NT2/D1 (cell line): ENCODE measurements around the gene HCN4.
A peak's percentile ranks its signal among the peaks of the same experiment; 100 is the strongest.

Experiments
- DNase-seq: peaks from one replicate; pipeline ENCODE4 v3.0.0-alpha.2; 2011; ENCODE audit warnings: low read depth, low spot score
- H3K27me3 ChIP-seq: 2 replicates; pipeline ENCODE4 v1.6.0; 2011; ENCODE audit warnings: mild to moderate bottlenecking; ENCODE audit not compliant: insufficient read length, insufficient read depth
- H3K36me3 ChIP-seq: 2 replicates; pipeline ENCODE4 v1.6.1; 2011; ENCODE audit warnings: mild to moderate bottlenecking, low read length, mixed read lengths; ENCODE audit not compliant: insufficient read depth, insufficient read length
- H3K4me1 ChIP-seq: 2 replicates; pipeline ENCODE4 v1.5.1; 2011; ENCODE audit not compliant: insufficient read depth, insufficient read length
- H3K4me3 ChIP-seq: 2 replicates; pipeline ENCODE4 v1.5.1; 2011; ENCODE audit warnings: low read depth; ENCODE audit not compliant: insufficient read length
- H3K9ac ChIP-seq: 2 replicates; pipeline ENCODE4 v1.6.0; 2011; ENCODE audit warnings: low read depth; ENCODE audit not compliant: insufficient read length
- H3K9me3 ChIP-seq: 2 replicates; pipeline ENCODE4 v1.5.1; 2011; ENCODE audit warnings: mild to moderate bottlenecking, low read length; ENCODE audit not compliant: insufficient read depth
- SUZ12 ChIP-seq: IDR thresholded peaks from 2 replicates; pipeline ENCODE4 v1.6.1; 2011; ENCODE audit not compliant: insufficient read length, insufficient read depth; ENCODE audit errors: extremely low read depth
- YY1 ChIP-seq: IDR thresholded peaks from 2 replicates; pipeline ENCODE4 v1.6.1; 2011; ENCODE audit not compliant: insufficient read length, insufficient read depth
- ZNF274 ChIP-seq: IDR thresholded peaks from 2 replicates; pipeline ENCODE4 v1.6.1; 2011; ENCODE audit warnings: mild to moderate bottlenecking, low read depth, low read length

The HCN4 gene

DNA sequence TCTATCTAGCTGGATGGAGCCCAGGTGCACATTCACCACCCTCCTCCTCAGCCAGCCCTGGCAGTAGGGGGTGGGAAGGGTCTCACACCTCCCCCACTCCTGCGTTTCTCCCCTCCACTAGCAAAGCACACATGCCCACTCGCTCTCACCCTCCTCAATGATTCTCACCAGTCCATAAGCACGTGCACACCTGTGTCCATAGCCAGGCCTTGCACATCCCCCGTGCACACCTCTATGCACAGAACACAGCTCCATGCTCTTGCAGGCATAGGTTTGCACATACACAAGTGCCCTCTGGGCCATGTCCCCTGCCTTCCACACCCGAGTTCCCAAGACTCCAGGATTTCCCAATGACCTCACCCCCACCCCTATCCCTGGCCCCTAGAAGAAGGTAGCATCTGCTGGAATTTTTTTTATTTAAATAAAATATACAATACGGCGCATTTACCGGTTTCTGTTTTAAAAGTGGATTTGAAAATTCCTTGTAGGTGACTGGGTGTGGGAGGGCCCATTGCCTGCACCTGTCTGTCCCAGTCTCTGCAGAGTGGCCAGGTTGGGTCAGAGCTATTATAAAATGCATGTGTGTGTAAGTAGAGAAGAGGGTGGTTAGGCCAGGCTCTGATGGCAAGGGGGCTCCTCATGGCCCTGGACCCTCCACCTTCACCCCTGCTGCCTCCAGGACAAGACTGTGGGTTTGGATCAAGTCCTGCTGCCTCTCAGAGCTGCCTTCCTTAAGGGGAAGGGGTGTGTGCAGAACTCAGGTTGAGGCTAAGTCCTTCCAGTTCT is 49.1 kb downstream of the HCN4 start:
- Histone ChIP-seq H3K4me3 (no peak overlapping the region), H3K27me3 (peaks cover 16% of the 10 kb centered on the region), H3K36me3 (peaks cover 25% of the 10 kb centered on the region), H3K4me1 (peaks cover 7% of the 10 kb centered on the region), H3K9me3 (no peaks in the 10 kb centered on the region), H3K9ac (no peak overlapping the region)
- no peak for DNase-seq
- TF ChIP-seq YY1, result no peak
- no peak for TF ChIP-seq SUZ12
- TF ChIP-seq ZNF274, result no peak

DNA sequence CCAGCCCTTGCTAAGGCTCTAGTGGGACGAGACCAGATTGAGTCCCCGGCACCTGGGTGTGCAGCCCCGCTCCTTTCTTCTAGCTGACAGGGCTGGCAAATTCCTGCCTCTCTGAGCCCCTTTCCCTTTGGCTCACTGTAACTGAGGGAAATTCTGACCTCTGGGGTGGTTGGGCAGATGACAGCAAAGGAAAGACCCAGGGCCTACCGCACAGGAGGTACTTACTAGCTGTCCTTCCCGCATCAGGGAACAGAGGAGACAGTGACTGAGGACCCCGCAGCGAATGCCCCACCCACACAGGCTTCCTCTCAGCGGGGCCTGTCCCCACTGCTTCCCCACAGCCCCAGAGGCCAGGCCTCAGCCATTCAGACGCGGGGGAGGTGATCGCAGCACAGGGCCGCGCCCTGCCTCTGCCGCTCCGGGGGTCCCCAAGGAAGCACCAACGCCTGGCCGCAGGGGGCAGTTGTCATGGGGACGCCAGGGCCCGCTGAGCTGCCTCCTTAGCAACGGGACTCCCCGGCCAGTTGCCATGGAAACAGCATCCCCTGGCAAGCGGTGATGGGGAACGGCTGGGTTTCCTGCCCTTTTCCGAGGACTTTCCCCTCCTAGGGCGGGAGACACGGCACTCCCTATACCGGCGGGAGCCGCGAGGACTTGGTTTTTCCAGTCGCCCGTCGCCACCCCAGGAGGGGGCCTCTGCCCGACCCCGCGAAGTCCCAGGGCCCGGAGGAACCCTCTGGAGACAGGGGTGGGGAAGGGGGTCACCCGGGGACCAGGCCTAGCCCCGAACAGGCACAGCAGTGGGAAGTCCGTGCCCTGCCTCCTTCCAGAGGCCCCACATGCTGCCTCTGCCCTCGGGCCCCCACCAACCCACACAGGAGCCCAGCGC is 50.1 kb downstream of the HCN4 start:
- TF ChIP-seq ZNF274 (no peak), SUZ12 (no peak), YY1 (no peak)
- Histone ChIP-seq H3K9me3 (no peaks in the 10 kb centered on the region), H3K4me3 (no peak overlapping the region), H3K9ac (no peak overlapping the region), H3K36me3 (peaks cover 17% of the 10 kb centered on the region), H3K4me1 (peaks cover 7% of the 10 kb centered on the region), H3K27me3 (peaks cover 16% of the 10 kb centered on the region)
- no peak for DNase-seq

DNA sequence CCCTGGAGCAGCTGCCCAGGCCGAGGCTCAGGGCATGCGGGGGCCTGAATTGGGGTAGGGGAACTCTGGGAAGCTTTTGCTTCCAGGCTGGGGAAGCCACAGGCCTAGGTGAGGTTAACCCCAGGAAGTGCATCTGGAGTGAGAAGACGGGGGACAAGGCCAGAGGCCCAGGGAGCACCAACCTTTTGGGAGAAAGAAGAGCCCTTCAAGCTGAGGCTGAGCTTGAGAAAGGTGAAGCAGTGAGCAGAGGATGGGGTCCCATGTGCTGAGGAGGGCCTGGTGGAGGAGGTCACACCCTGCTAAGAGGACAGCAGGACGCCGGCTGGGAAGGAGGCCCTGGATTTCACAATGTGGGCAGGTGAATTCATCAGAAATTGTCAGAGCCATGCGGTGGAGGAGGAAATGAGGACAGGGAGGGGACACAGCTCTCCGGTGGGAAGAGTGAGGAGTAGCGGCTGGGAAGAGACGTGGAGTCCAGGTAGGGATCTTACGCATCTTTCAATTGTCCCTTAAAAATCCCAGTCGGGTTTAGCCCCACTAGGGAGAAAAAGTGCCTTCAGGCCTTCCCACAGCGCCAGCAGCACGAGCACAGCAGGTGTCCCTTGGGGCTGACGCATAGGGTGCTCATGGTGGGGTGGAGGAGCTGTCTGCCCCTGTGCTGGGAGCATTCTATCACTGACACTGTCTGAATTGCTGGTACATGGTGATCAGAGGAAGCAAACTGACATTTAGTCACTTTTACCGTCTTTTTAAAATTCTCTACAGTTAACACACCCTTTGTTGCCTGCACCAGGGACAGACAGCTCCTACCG is 50.9 kb downstream of the HCN4 start:
- H3K9ac ChIP-seq, result no peak overlapping the region
- peaks cover 9% of the 10 kb centered on the region for H3K36me3 ChIP-seq
- H3K4me3 ChIP-seq, result no peak overlapping the region
- DNase-seq, result no peak
- H3K27me3 ChIP-seq, result peaks cover 16% of the 10 kb centered on the region
- no peaks in the 10 kb centered on the region for H3K9me3 ChIP-seq
- peaks cover 7% of the 10 kb centered on the region for H3K4me1 ChIP-seq
- TF ChIP-seq ZNF274, result no peak
- TF ChIP-seq SUZ12, result no peak
- no peak for TF ChIP-seq YY1

DNA sequence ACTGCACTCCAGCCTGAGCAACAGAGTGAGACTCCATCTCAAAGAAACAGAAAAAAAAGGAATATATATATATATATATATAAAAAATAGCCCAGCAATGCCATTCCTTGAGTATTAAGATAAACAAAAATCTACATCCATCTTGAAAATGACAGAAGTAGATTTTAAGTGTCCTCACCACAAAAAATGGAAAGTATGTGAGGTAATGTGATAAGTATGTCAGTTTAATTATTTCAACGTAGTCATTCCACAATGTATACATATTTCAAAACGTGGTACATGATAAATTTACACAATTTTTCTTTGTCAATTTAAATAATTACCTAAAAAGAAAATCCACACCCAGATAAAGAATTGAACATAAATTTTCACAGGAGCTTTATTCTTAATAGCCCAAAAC is 54.9 kb downstream of the HCN4 start:
- TF ChIP-seq ZNF274 (no peak), SUZ12 (no peak), YY1 (no peak)
- H3K27me3 ChIP-seq, result peaks cover 10% of the 10 kb centered on the region
- DNase-seq, result no peak
- no peak overlapping the region for H3K9ac ChIP-seq
- no peak overlapping the region for H3K4me3 ChIP-seq
- no peaks in the 10 kb centered on the region for H3K36me3 ChIP-seq
- peaks cover 5% of the 10 kb centered on the region for H3K4me1 ChIP-seq
- no peaks in the 10 kb centered on the region for H3K9me3 ChIP-seq

DNA sequence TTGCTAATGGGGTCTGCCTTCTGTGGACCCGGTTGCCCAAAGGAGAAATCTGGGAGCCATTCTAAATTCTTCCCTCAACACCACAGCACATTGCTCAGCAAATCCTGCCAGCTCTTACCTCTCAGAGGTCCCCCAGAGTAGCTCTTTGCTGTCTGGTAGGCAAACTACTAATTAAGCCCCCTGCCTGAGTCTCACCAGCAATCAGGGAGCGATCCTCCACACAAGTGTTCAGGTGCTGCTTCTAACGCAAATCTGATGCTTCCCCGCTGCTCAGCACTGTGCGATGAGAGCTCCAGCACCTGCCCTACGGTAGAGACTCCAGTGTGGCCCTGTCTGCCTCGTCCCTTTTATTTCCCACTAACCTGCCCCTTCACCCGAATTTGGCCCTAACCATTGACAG is 60.5 kb downstream of the HCN4 start:
- TF ChIP-seq YY1, result no peak
- no peak for TF ChIP-seq ZNF274
- no peak for TF ChIP-seq SUZ12
- Histone ChIP-seq H3K9ac (no peak overlapping the region), H3K4me1 (peaks cover 7% of the 10 kb centered on the region), H3K36me3 (peaks cover 14% of the 10 kb centered on the region), H3K27me3 (no peaks in the 10 kb centered on the region), H3K9me3 (no peaks in the 10 kb centered on the region), H3K4me3 (no peak overlapping the region)
- DNase-seq, result no peak

DNA sequence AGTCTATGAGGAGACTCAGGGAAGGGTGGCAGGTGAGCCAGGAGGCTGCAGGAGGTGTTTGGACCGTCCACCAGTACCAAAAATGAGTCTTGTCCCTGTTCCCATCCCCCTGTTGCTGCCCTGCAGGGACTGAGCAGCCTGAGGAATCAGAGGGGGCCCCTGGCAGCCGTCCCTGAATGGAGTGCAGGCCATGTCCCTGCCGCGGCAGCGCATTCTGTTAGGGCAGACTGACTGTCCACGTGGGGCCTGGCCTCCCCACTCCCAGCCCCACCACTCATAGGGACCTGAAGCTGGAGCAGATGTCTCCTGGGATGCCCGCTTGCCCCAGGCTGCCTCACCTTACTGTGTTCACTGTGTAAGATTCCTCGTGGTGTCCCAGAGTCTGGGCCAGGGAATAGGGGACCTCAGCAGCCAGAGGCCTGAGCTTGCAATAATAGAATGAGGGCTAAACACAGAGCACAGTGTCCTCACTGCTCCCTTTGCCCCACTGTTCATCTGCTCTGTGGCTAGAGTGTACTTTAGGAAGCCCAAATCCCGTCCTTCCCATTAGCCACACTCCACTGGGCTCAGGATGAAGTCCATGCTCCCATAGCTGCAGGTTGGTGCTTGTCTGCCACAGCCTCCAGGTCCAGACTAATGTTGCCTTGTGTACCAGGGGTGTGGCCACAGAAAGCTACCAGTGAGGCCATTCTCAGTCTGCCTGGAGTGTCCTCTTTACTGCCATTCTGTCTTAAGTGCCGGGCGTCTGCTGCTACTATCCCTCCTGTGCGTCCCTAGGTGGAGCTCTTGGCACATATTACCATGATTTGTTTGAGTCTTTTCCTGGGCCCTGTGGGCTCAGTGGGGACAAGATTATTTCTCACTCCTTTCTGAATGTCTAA is 63.2 kb downstream of the HCN4 start:
- no peaks in the 10 kb centered on the region for H3K27me3 ChIP-seq
- H3K4me3 ChIP-seq, result no peak overlapping the region
- TF ChIP-seq ZNF274 (no peak), SUZ12 (no peak), YY1 (no peak)
- H3K9me3 ChIP-seq, result no peaks in the 10 kb centered on the region
- peaks cover 7% of the 10 kb centered on the region for H3K4me1 ChIP-seq
- DNase-seq, result peak; percentile 71
- no peak overlapping the region for H3K9ac ChIP-seq
- H3K36me3 ChIP-seq, result peaks cover 35% of the 10 kb centered on the region
